Neuronal stem cell (in vitro differentiated cells): Measurements from ENCODE around the gene GRAPL.
"Not testable (repeated sequence)": the region's sequence is repeated elsewhere in the genome, so short reads cannot be mapped to it uniquely, and the experiment has no call there.

ENCODE experiments used
- DNase-seq: peaks from one replicate; pipeline ENCODE4 v3.0.0-alpha.2; 2013; ENCODE audit warnings: low spot score
- H2AFZ ChIP-seq: one replicate; pipeline ENCODE4 v1.6.1; 2013; ENCODE audit warnings: mild to moderate bottlenecking, low read length, inconsistent platforms
- H2AK5ac ChIP-seq: 2 replicates; pipeline ENCODE4 v1.6.1; 2013; ENCODE audit warnings: low read depth, mild to moderate bottlenecking, inconsistent platforms, low read length, moderate library complexity, mixed read lengths
- H2BK120ac ChIP-seq: 2 replicates; pipeline ENCODE4 v1.6.1; 2013; ENCODE audit warnings: low read depth, mild to moderate bottlenecking, inconsistent platforms, low read length, moderate library complexity, mixed read lengths
- H2BK12ac ChIP-seq: one replicate; pipeline ENCODE4 v1.6.1; 2013; ENCODE audit warnings: low read length, inconsistent platforms
- H2BK15ac ChIP-seq: 2 replicates; pipeline ENCODE4 v1.6.1; 2013; ENCODE audit warnings: mild to moderate bottlenecking, low read length, inconsistent platforms, mixed read lengths
- H2BK5ac ChIP-seq: one replicate; pipeline ENCODE4 v1.6.1; 2013; ENCODE audit warnings: inconsistent platforms, mild to moderate bottlenecking, low read length, moderate library complexity
- H3K14ac ChIP-seq: one replicate; pipeline ENCODE4 v1.6.1; 2013; ENCODE audit warnings: low read length, inconsistent platforms
- H3K18ac ChIP-seq: 2 replicates; pipeline ENCODE4 v1.6.1; 2013; ENCODE audit warnings: low read length, inconsistent platforms
- H3K23ac ChIP-seq: 2 replicates; pipeline ENCODE4 v1.6.1; 2013; ENCODE audit warnings: low read depth, mild to moderate bottlenecking, mixed read lengths, low read length, inconsistent platforms; ENCODE audit not compliant: poor library complexity
- H3K27ac ChIP-seq: replicated peaks from 3 replicates; pipeline ENCODE4 v1.5.1; 2013; ENCODE audit warnings: low read length, inconsistent platforms
- H3K27me3 ChIP-seq, 3 experiments: 2 replicates each; pipeline ENCODE4 v1.6.1; 2013; ENCODE audit warnings: low read length in 3 of 3, mild to moderate bottlenecking in 2 of 3, inconsistent platforms in 1 of 3, low read depth in 1 of 3, mixed read lengths in 1 of 3, moderate library complexity in 1 of 3; ENCODE audit not compliant: control insufficient read depth in 3 of 3, insufficient read depth in 3 of 3
- H3K36me3 ChIP-seq, 2 donors: replicated peaks in 1 of 2; 2 replicates each; pipeline ENCODE4 v1.6.1; 2013; ENCODE audit warnings: low read length in 2 of 2; ENCODE audit not compliant: control insufficient read depth in 2 of 2, insufficient read depth in 2 of 2
- H3K4ac ChIP-seq: 2 replicates; pipeline ENCODE4 v1.6.1; 2013; ENCODE audit warnings: inconsistent platforms, mild to moderate bottlenecking, low read length, moderate library complexity
- H3K4me1 ChIP-seq, 2 donors: 1 replicate in 1 of 2; 2 replicates in 1 of 2; pipeline ENCODE4 v1.6.1; 2013; ENCODE audit warnings: low read length in 2 of 2, low read depth in 1 of 2; ENCODE audit not compliant: control insufficient read depth in 2 of 2, insufficient read depth in 1 of 2
- H3K4me2 ChIP-seq: one replicate; pipeline ENCODE4 v1.6.1; 2013; ENCODE audit warnings: mild to moderate bottlenecking, low read length, inconsistent platforms; ENCODE audit not compliant: insufficient read depth, poor library complexity, severe bottlenecking
- H3K4me3 ChIP-seq, 2 donors: 2 replicates each; pipeline ENCODE4 v1.5.1; 2013; ENCODE audit warnings: low read length in 2 of 2, mild to moderate bottlenecking in 2 of 2, inconsistent platforms in 1 of 2, moderate library complexity in 1 of 2
- H3K79me1 ChIP-seq: one replicate; pipeline ENCODE4 v1.6.1; 2013; ENCODE audit warnings: low read depth, mild to moderate bottlenecking, inconsistent platforms, low read length, moderate library complexity
- H3K9ac ChIP-seq: one replicate; pipeline ENCODE4 v1.6.1; 2013; ENCODE audit warnings: mild to moderate bottlenecking, low read depth, low read length, inconsistent platforms; ENCODE audit not compliant: poor library complexity
- H3K9me3 ChIP-seq, 2 donors: replicated peaks in 1 of 2; 2 replicates each; pipeline versions ENCODE3 to v1.6.1; 2013; ENCODE audit warnings: low read length in 2 of 2, mild to moderate bottlenecking in 2 of 2, inconsistent platforms in 1 of 2, low read depth in 1 of 2, mixed read lengths in 1 of 2, moderate library complexity in 1 of 2; ENCODE audit not compliant: control insufficient read depth in 2 of 2, insufficient read depth in 1 of 2
- H4K8ac ChIP-seq: one replicate; pipeline ENCODE4 v1.6.1; 2013; ENCODE audit warnings: low read depth, mild to moderate bottlenecking, inconsistent platforms, low read length, moderate library complexity
- H4K91ac ChIP-seq: one replicate; pipeline ENCODE4 v1.6.1; 2013; ENCODE audit warnings: low read length, low read depth, mild to moderate bottlenecking, inconsistent platforms; ENCODE audit not compliant: poor library complexity
- WGBS, 2 donors: extraction: QIAGEN DNeasy Blood & Tissue Kit; methylation state at CpG; one replicate each; pipeline ENCODE4 v1.1.7; 2013; ENCODE audit warnings: missing lambda C conversion rate in 2 of 2, mixed read lengths in 1 of 2; ENCODE audit not compliant: insufficient read length in 2 of 2, insufficient replicate concordance in 1 of 2; ENCODE audit errors: extremely low coverage in 2 of 2; 5-methylcytosine and 5-hydroxymethylcytosine counted together

GRAPL gene

DNA sequence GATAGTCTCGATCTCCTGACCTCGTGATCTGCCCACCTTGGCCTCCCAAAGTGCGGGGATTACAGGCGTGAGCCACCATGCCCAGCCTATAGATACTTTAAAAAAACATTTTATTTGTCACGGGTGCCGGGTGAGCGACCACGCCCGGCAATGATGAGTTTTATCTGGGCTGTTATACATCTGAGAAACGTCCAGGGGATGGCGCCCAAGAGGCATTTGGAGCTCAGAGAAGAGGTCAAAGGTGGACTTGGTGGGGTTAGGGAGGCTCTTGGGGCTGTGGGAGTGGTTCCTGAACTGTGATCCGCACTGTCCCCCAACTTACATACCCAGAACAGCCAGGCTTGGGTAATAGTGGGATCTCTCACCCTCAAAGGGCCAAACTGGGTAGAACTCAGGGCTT is 8.7 kb upstream of the GRAPL start:
- not testable (repeated sequence) for H2AFZ ChIP-seq, H2AK5ac ChIP-seq, H3K27ac ChIP-seq, H3K4me2 ChIP-seq, H3K4ac ChIP-seq, H3K79me1 ChIP-seq, H4K8ac ChIP-seq, H3K9me3 ChIP-seq, H4K91ac ChIP-seq, H3K9ac ChIP-seq, H2BK5ac ChIP-seq, H3K36me3 ChIP-seq, H3K23ac ChIP-seq, H2BK12ac ChIP-seq, DNase-seq, H3K4me1 ChIP-seq, H2BK15ac ChIP-seq, H3K27me3 ChIP-seq, H2BK120ac ChIP-seq, H3K4me3 ChIP-seq, H3K18ac ChIP-seq, H3K14ac ChIP-seq
- WGBS, 2 donors = no CpG with 5 or more reads among the region's 12 CpGs

DNA sequence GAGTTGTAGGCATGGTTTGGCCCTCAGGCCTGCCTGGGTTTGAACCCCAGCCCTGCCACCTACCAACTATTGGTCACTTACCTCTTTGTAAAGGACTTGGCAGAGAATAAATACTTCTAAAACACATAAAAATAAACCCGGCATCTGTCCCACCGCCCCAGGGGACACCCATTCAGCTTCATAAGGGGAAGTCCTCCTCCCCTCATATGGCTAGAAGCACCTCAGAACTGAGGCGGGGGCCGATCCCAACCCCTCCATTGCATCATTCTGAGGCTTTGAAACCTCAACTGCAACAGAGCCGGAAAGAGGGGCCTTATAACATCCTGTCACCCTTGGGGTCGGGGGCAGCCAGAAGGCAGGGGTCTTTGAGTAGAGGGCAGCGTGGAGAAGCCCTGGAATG is 2.1 kb upstream of the GRAPL start:
- WGBS, 2 donors = no CpG with 5 or more reads among the region's 7 CpGs
- H3K79me1 ChIP-seq, H4K8ac ChIP-seq, DNase-seq, H3K14ac ChIP-seq, H3K4me3 ChIP-seq, H3K23ac ChIP-seq, H3K9ac ChIP-seq, H3K4ac ChIP-seq, H3K36me3 ChIP-seq, H2BK12ac ChIP-seq, H4K91ac ChIP-seq, H3K27me3 ChIP-seq, H2BK5ac ChIP-seq, H3K4me1 ChIP-seq, H3K27ac ChIP-seq, H3K4me2 ChIP-seq, H2BK120ac ChIP-seq, H2AK5ac ChIP-seq, H3K18ac ChIP-seq, H2AFZ ChIP-seq, H3K9me3 ChIP-seq, H2BK15ac ChIP-seq: not testable (repeated sequence)

DNA sequence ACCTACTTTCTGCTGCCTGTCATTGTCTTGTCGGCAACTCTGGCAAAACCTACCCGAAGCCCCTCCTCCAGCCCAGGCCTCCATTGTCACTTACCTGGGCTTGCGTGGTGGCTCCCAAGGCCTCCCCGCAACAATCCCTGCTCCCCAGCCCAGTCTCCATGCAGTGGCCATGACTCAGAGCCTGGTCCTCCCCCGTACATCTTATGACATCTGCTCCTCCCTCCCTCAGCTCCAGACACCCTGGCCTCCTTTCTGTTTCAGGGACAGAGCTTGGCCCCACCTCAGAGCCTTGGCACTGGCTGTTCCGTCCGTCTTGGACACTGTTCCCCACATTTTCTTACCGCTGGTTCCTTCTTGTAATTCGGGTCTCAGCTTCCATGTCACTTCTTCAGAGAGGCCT is 2.1 kb downstream of the GRAPL start:
- not testable (repeated sequence) for H4K91ac ChIP-seq, H2BK12ac ChIP-seq, H3K4ac ChIP-seq, H3K9ac ChIP-seq, H4K8ac ChIP-seq, H3K18ac ChIP-seq, H3K27me3 ChIP-seq, DNase-seq, H3K14ac ChIP-seq, H2BK5ac ChIP-seq, H3K4me3 ChIP-seq, H3K4me1 ChIP-seq, H3K9me3 ChIP-seq, H2BK120ac ChIP-seq, H3K36me3 ChIP-seq, H3K4me2 ChIP-seq, H3K27ac ChIP-seq, H3K79me1 ChIP-seq, H3K23ac ChIP-seq, H2BK15ac ChIP-seq, H2AK5ac ChIP-seq, H2AFZ ChIP-seq
- no CpG with 5 or more reads among the region's 9 CpGs for WGBS, 2 donors

DNA sequence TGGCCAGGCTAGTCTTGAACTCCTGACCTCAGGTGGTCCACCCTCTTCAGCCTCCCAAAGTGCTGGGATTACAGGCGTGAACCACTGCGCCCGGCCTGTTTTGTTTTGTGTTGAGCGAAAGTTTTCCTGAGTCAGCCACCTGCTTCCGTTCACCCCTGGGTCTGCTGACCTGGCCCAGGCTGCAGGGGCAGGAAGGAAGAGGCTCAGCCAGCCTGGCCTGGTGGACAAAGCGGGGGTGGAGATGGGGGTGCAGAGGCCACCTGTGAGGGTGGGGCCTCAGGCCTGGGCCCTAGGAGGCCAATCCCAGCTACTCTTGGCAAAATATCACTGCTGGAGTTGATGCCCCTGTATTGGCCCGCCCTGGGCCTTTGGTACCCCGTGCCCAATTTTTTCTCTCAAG is 3.7 kb downstream of the GRAPL start:
- DNase-seq, H2BK120ac ChIP-seq, H3K4ac ChIP-seq, H2BK5ac ChIP-seq, H3K9ac ChIP-seq, H3K14ac ChIP-seq, H3K79me1 ChIP-seq, H2AK5ac ChIP-seq, H3K27me3 ChIP-seq, H4K91ac ChIP-seq, H3K4me1 ChIP-seq, H3K27ac ChIP-seq, H3K23ac ChIP-seq, H3K4me3 ChIP-seq, H2AFZ ChIP-seq, H2BK15ac ChIP-seq, H2BK12ac ChIP-seq, H3K9me3 ChIP-seq, H4K8ac ChIP-seq, H3K18ac ChIP-seq, H3K36me3 ChIP-seq, H3K4me2 ChIP-seq: not testable (repeated sequence)
- no CpG with 5 or more reads among the region's 8 CpGs for WGBS, 2 donors
